Activated naive CD8-positive, alpha-beta T cell (primary cell): ENCODE results near the gene PITPNC1.
"Not testable (repeated sequence)": the region's sequence is repeated elsewhere in the genome, so short reads cannot be mapped to it uniquely, and the experiment has no call there.

Experiments
- H3K27ac Mint-ChIP-seq: one replicate; pipeline ENCODE4 v1.8.0; 2021; ENCODE audit warnings: mixed read lengths
- H3K27me3 Mint-ChIP-seq: one replicate; pipeline ENCODE4 v1.8.0; 2021; ENCODE audit warnings: mixed read lengths
- H3K36me3 Mint-ChIP-seq: one replicate; pipeline ENCODE4 v1.8.0; 2021; ENCODE audit warnings: mixed read lengths
- H3K4me1 Mint-ChIP-seq: one replicate; pipeline ENCODE4 v1.8.0; 2021; ENCODE audit warnings: low read depth, mixed read lengths
- H3K4me3 Mint-ChIP-seq: one replicate; pipeline ENCODE4 v1.8.0; 2021; ENCODE audit warnings: mild to moderate bottlenecking, mixed read lengths
- H3K9me3 Mint-ChIP-seq: one replicate; pipeline ENCODE4 v1.8.0; 2021; ENCODE audit warnings: low read depth, mixed read lengths

The PITPNC1 gene

GRCh38 chr17:67403065-67403464, 26.0 kb downstream of the PITPNC1 start:
- Mint-ChIP-seq H3K4me3 (peak overlapping the region; percentile 60), H3K9me3 (no peaks in the 10 kb centered on the region), H3K27ac (peak overlapping the region; percentile 96), H3K4me1 (peaks cover 75% of the 10 kb centered on the region), H3K27me3 (no peaks in the 10 kb centered on the region), H3K36me3 (peaks cover 6% of the 10 kb centered on the region)

DNA sequence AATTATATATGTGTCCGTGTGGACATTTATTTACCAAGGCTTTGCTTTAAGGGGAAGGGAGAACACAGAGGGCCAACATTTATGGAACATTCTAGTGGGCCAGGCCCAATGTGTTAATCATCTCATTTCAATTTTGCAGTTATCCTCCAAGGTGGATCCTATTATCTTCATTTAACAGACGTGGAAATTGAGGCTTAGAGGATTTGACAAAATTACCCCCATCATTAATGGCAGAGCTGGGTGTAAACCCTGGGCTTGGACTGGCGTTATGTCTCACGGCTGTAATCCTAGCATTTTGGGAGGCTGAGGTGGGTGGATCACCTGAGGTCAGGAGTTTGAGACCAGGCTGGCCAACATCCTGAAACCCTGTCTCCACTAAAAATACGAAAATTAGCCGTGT, 26.4 kb downstream of the PITPNC1 start:
- no peak overlapping the region for H3K4me3 Mint-ChIP-seq
- H3K27ac Mint-ChIP-seq, result peak overlapping the region; percentile 96
- H3K27me3 Mint-ChIP-seq, result no peaks in the 10 kb centered on the region
- H3K36me3 Mint-ChIP-seq, result peaks cover 6% of the 10 kb centered on the region
- no peaks in the 10 kb centered on the region for H3K9me3 Mint-ChIP-seq
- H3K4me1 Mint-ChIP-seq, result peaks cover 73% of the 10 kb centered on the region

DNA sequence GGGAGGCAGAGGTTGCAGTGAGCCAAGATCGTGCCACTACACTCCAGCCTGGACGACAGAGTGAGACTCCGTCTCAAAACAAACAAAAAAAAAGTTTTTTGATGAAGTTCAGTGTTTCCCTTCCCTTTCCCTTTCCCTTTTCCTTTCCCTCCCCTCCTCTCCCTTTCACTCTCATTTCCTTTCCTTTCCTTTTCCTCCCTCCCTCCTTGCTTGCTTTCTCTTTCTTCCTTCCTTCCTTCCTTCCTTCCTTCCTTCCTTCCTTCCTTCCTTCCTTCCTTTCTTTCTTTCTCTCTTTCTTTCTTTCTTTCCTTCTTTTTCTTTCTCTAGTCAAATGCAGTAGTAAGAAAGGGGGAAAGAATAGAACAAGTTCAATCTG, 31.4 kb downstream of the PITPNC1 start:
- Mint-ChIP-seq H3K27ac (peak overlapping the region; percentile 89), H3K4me3 (peak overlapping the region; percentile 13), H3K4me1 (peaks cover 63% of the 10 kb centered on the region)
- not testable (repeated sequence) for H3K27me3 Mint-ChIP-seq, H3K9me3 Mint-ChIP-seq, H3K36me3 Mint-ChIP-seq

GRCh38 chr17:67411397-67411796, 34.3 kb downstream of the PITPNC1 start:
- H3K36me3 Mint-ChIP-seq, result peaks cover 14% of the 10 kb centered on the region
- no peak overlapping the region for H3K4me3 Mint-ChIP-seq
- no peaks in the 10 kb centered on the region for H3K27me3 Mint-ChIP-seq
- H3K27ac Mint-ChIP-seq, result peak overlapping the region; percentile 70
- peaks cover 62% of the 10 kb centered on the region for H3K4me1 Mint-ChIP-seq
- peaks cover 7% of the 10 kb centered on the region for H3K9me3 Mint-ChIP-seq

- peaks cover 11% of the 10 kb centered on the region for H3K36me3 Mint-ChIP-seq
- peaks cover 7% of the 10 kb centered on the region for H3K9me3 Mint-ChIP-seq
- H3K4me1 Mint-ChIP-seq, result peaks cover 62% of the 10 kb centered on the region
- no peak overlapping the region for H3K27ac Mint-ChIP-seq
- H3K4me3 Mint-ChIP-seq, result no peak overlapping the region
- H3K27me3 Mint-ChIP-seq, result no peaks in the 10 kb centered on the region
These were observed 35.0 kb downstream of the PITPNC1 start for GRCh38 chr17:67412032-67412431.

GRCh38 chr17:67412941-67413340, 35.9 kb downstream of the PITPNC1 start:
- H3K27me3 Mint-ChIP-seq, result no peaks in the 10 kb centered on the region
- H3K4me1 Mint-ChIP-seq, result peaks cover 64% of the 10 kb centered on the region
- H3K9me3 Mint-ChIP-seq, result peaks cover 7% of the 10 kb centered on the region
- H3K36me3 Mint-ChIP-seq, result peaks cover 10% of the 10 kb centered on the region
- no peak overlapping the region for H3K4me3 Mint-ChIP-seq
- H3K27ac Mint-ChIP-seq, result peak overlapping the region; percentile 23

DNA sequence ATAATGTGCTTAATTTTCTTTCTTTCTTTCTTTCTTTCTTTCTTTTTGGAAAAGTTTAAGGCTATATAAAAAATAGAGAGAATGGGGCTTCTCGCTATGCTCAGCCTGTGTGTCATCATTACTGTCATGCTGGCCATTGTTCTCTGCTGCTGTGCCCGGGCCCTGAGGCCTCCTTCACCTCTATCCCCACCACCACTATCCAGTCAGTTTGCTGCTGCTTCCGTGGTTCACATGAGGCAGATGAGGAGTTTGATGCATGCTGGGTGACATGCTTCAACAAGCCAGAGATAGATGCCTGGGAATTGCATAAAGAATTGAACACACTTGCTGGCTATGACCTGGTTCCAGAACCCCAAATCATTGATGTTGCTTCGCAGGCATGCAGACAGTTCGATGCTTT, 36.3 kb downstream of the PITPNC1 start:
- peaks cover 66% of the 10 kb centered on the region for H3K4me1 Mint-ChIP-seq
- H3K27me3 Mint-ChIP-seq, result no peaks in the 10 kb centered on the region
- H3K4me3 Mint-ChIP-seq, result no peak overlapping the region
- H3K36me3 Mint-ChIP-seq, result peaks cover 10% of the 10 kb centered on the region
- peak overlapping the region; percentile 23 for H3K27ac Mint-ChIP-seq
- peaks cover 7% of the 10 kb centered on the region for H3K9me3 Mint-ChIP-seq

GRCh38 chr17:67414130-67414529, 37.0 kb downstream of the PITPNC1 start:
- H3K36me3 Mint-ChIP-seq, result peaks cover 7% of the 10 kb centered on the region
- H3K27ac Mint-ChIP-seq, result no peak overlapping the region
- no peaks in the 10 kb centered on the region for H3K27me3 Mint-ChIP-seq
- peaks cover 67% of the 10 kb centered on the region for H3K4me1 Mint-ChIP-seq
- H3K9me3 Mint-ChIP-seq, result peaks cover 7% of the 10 kb centered on the region
- H3K4me3 Mint-ChIP-seq, result no peak overlapping the region

DNA sequence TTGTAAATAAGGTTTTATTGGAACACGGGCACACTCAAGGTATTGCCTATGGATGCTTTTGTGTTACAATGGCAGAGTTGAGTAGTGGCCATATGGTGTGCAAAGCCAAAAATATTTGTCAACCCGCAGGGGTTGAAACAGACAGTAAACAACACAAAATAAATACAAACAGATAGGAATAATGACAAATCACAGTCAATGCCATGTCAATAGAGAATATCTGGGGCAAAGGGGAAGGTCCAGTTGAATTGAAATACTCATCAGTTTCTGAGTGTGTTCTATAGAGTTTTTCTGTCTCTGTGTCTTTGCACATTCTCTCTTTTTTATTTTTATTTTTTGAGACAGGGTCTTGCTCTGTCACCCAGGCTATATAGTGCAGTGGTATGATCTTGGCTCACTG, 37.5 kb downstream of the PITPNC1 start:
- Mint-ChIP-seq H3K27ac (peak overlapping the region; percentile 70), H3K4me1 (peaks cover 69% of the 10 kb centered on the region), H3K36me3 (peaks cover 7% of the 10 kb centered on the region), H3K27me3 (no peaks in the 10 kb centered on the region), H3K4me3 (no peak overlapping the region), H3K9me3 (peaks cover 7% of the 10 kb centered on the region)

GRCh38 chr17:67415291-67415690, 38.2 kb downstream of the PITPNC1 start:
- Mint-ChIP-seq H3K9me3 (peaks cover 7% of the 10 kb centered on the region), H3K36me3 (peaks cover 5% of the 10 kb centered on the region), H3K4me1 (peaks cover 72% of the 10 kb centered on the region), H3K27ac (no peak overlapping the region), H3K27me3 (no peaks in the 10 kb centered on the region), H3K4me3 (no peak overlapping the region)

DNA sequence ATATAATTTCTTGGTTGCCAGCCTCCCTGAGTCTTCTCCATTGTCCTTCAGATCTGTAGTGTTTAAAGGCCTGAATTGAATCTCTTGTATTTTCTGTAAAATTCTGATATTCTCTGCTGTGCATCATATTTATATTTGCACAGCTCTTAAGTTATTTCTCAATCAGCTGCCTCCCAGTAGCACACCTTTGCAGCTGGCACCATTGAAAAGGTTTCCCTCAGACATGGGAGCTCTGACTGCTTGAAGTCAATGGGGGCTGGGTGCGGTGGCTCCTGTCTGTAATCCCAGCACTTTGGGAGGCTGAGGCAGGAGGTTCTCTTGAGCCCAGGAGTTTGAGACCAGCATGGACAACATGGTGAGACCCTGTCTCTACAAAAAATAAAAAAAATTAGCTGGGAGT, 40.4 kb downstream of the PITPNC1 start:
- no peak overlapping the region for H3K4me3 Mint-ChIP-seq
- no peaks in the 10 kb centered on the region for H3K27me3 Mint-ChIP-seq
- H3K9me3 Mint-ChIP-seq, result peaks cover 7% of the 10 kb centered on the region
- H3K27ac Mint-ChIP-seq, result peak overlapping the region; percentile 28
- peaks cover 5% of the 10 kb centered on the region for H3K36me3 Mint-ChIP-seq
- H3K4me1 Mint-ChIP-seq, result peaks cover 77% of the 10 kb centered on the region

DNA sequence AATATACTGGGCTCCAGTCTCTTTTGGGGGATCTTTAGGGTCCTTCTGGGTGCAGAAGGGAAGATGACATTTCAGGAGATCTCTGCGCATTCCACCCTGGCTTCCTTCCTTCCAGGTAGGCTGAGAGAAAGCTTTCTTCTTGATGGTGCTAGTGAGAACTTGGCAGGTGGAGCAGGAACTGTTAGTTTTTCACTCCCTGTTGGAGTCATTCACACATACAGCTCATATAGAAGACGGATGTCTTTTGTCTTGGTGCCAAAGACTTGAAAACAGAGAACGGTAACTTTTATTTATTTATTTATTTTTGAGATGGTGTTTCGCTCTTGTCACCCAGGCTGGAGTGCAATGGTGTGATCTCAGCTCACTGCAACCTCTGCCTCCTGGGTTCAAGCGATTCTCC, 43.9 kb downstream of the PITPNC1 start:
- H3K36me3 Mint-ChIP-seq, result peaks cover 3% of the 10 kb centered on the region
- H3K27me3 Mint-ChIP-seq, result no peaks in the 10 kb centered on the region
- H3K4me3 Mint-ChIP-seq, result peak overlapping the region; percentile 70
- peaks cover 84% of the 10 kb centered on the region for H3K4me1 Mint-ChIP-seq
- H3K9me3 Mint-ChIP-seq, result peaks cover under 1% of the 10 kb centered on the region
- H3K27ac Mint-ChIP-seq, result peak overlapping the region; percentile 97

GRCh38 chr17:67421869-67422273, 44.8 kb downstream of the PITPNC1 start:
- Mint-ChIP-seq H3K4me1 (peaks cover 86% of the 10 kb centered on the region), H3K36me3 (peaks cover 6% of the 10 kb centered on the region), H3K27ac (peak overlapping the region; percentile 97), H3K27me3 (no peaks in the 10 kb centered on the region), H3K9me3 (peaks cover 4% of the 10 kb centered on the region), H3K4me3 (peak overlapping the region; percentile 56)

GRCh38 chr17:67422296-67422695, 45.2 kb downstream of the PITPNC1 start:
- not testable (repeated sequence) for H3K36me3 Mint-ChIP-seq, H3K27me3 Mint-ChIP-seq, H3K9me3 Mint-ChIP-seq
- peak overlapping the region; percentile 97 for H3K27ac Mint-ChIP-seq
- peaks cover 86% of the 10 kb centered on the region for H3K4me1 Mint-ChIP-seq
- peak overlapping the region; percentile 56 for H3K4me3 Mint-ChIP-seq

DNA sequence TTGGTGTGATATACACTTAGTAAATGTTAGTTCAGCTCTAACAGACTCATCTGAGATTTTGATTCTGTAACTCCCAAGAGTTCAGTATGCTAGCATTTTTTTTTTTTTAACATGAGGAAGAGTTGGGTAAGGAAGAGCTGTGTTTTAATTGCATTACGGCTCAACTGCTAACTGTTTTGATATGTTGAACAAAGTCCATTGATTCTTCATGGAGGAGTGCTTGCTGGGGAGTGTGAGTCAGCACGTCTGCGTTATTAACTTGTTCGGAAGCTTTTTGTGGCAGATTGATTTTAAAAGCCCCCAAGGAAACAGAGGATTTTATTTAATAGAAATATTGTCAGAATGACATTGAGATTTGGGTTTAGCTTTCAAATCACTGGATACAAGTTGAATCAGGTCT, 45.8 kb downstream of the PITPNC1 start:
- Mint-ChIP-seq H3K27me3 (no peaks in the 10 kb centered on the region), H3K27ac (peak overlapping the region; percentile 97), H3K36me3 (peaks cover 6% of the 10 kb centered on the region), H3K9me3 (peaks cover 4% of the 10 kb centered on the region), H3K4me1 (peaks cover 86% of the 10 kb centered on the region), H3K4me3 (no peak overlapping the region)

- no peaks in the 10 kb centered on the region for H3K27me3 Mint-ChIP-seq
- no peak overlapping the region for H3K4me3 Mint-ChIP-seq
- H3K9me3 Mint-ChIP-seq, result peaks cover 4% of the 10 kb centered on the region
- H3K4me1 Mint-ChIP-seq, result peaks cover 73% of the 10 kb centered on the region
- H3K27ac Mint-ChIP-seq, result peak overlapping the region; percentile 89
- H3K36me3 Mint-ChIP-seq, result peaks cover 6% of the 10 kb centered on the region
These were observed 48.6 kb downstream of the PITPNC1 start for GRCh38 chr17:67425571-67426160.
